Brain microvascular endothelial cell (primary cell): ENCODE results near the gene PROC.

Experiments used
- DNase-seq: peaks from one replicate; pipeline ENCODE4 v3.0.0-alpha.2; 2020
- H3K27ac ChIP-seq: fragments of 250-450 bp; sonication (Bioruptor Pico); 2 replicates; pipeline ENCODE4 v1.5.1; 2020; ENCODE audit warnings: mild to moderate bottlenecking, moderate library complexity
- H3K27me3 ChIP-seq: fragments of 250-450 bp; sonication (Bioruptor Pico); replicated peaks from 2 replicates; pipeline ENCODE4 v1.5.1; 2020; ENCODE audit warnings: mild to moderate bottlenecking
- H3K36me3 ChIP-seq: fragments of 250-450 bp; sonication (Bioruptor Pico); replicated peaks from 2 replicates; pipeline ENCODE4 v1.5.1; 2020; ENCODE audit warnings: mild to moderate bottlenecking
- H3K4me3 ChIP-seq: 2 replicates; pipeline ENCODE4 v1.5.1; 2011; ENCODE audit warnings: low read depth, mild to moderate bottlenecking, control low read depth, low read length, moderate library complexity
- CTCF ChIP-seq: IDR thresholded peaks from 2 replicates; pipeline ENCODE4 v1.5.1; 2011; ENCODE audit warnings: low read depth, mild to moderate bottlenecking, moderate library complexity, low read length, control low read depth, inconsistent platforms; ENCODE audit errors: missing control alignments
- in situ Hi-C: cut with HindIII; loops from 2 replicates; pipeline ENCODE4 v1.10.0; 2017; ENCODE audit warnings: low sequenced_read_pairs, low pct_ligation_motif_present

Gene PROC

GRCh38 chr2:127418300-127419111 lies at the start of gene PROC:
TSS of gene PROC (plus strand) at chr2:127418427. CDS start at chr2:127419943, 1,516 bp downstream.
- no peak within 1 kb of the TSS for H3K27ac ChIP-seq
- peaks cover 14% of the 10 kb centered on the region for H3K27me3 ChIP-seq
- no peak for DNase-seq
- no peak for TF ChIP-seq CTCF
- in situ Hi-C loops: no loop called here
- no peaks in the 10 kb centered on the region for H3K36me3 ChIP-seq
- no peak within 1 kb of the TSS for H3K4me3 ChIP-seq

- in situ Hi-C loops: loop anchor here (25.0 kb wide), 1 partner anchor 92 kb away; no protein-coding TSS in a partner anchor
- Histone ChIP-seq H3K4me3 (no peak overlapping the region), H3K36me3 (no peaks in the 10 kb centered on the region), H3K27ac (no peak overlapping the region), H3K27me3 (no peaks in the 10 kb centered on the region)
- TF ChIP-seq CTCF: no peak
- no peak for DNase-seq
Observed at GRCh38 chr2:127370010-127370409, 48.2 kb upstream of the PROC start.

GRCh38 chr2:127371037-127371436 lies 47.2 kb upstream of the PROC start:
- TF ChIP-seq CTCF: no peak
- in situ Hi-C loops: loop anchor here (25.0 kb wide), 1 partner anchor 91 kb away; no protein-coding TSS in a partner anchor

GRCh38 chr2:127373362-127374083 lies 44.7 kb upstream of the PROC start:
- no peak for TF ChIP-seq CTCF
- H3K27me3 ChIP-seq: no peaks in the 10 kb centered on the region
- H3K27ac ChIP-seq: no peak overlapping the region
- DNase-seq: no peak
- H3K36me3 ChIP-seq: no peaks in the 10 kb centered on the region
- in situ Hi-C loops: loop anchor here (25.0 kb wide), 1 partner anchor 89 kb away; no protein-coding TSS in a partner anchor
- H3K4me3 ChIP-seq: no peak overlapping the region

More at GRCh38 chr2:127371037-127371436, 47.2 kb upstream of the PROC start:
- Histone ChIP-seq H3K27ac (no peak overlapping the region), H3K36me3 (no peaks in the 10 kb centered on the region), H3K4me3 (no peak overlapping the region), H3K27me3 (no peaks in the 10 kb centered on the region)
- no peak for DNase-seq

GRCh38 chr2:127376257-127376656 lies 42.0 kb upstream of the PROC start:
- Histone ChIP-seq H3K27me3 (no peaks in the 10 kb centered on the region), H3K36me3 (no peaks in the 10 kb centered on the region)

More at GRCh38 chr2:127376257-127376656, 42.0 kb upstream of the PROC start:
- no peak for TF ChIP-seq CTCF
- no peak for DNase-seq
- H3K4me3 ChIP-seq: no peak overlapping the region
- H3K27ac ChIP-seq: no peak overlapping the region
- in situ Hi-C loops: no loop called here
